GM19395 (cell line): ENCODE data around the gene NCR2.

Experiments used
- ATAC-seq: cut with Tn5 transposase; IDR thresholded peaks from one replicate; pipeline ENCODE4 v1.9.1; 2021; ENCODE audit warnings: mild to moderate bottlenecking, moderate library complexity; ENCODE audit not compliant: unreplicated experiment

Gene NCR2

GRCh38 chr6:41327177-41327576 is 8.2 kb upstream of the NCR2 start:
- no peak for ATAC-seq

GRCh38 chr6:41331401-41332150 is 3.8 kb upstream of the NCR2 start:
- ATAC-seq = no peak

- ATAC-seq = no peak
These were observed 3.2 kb upstream of the NCR2 start for GRCh38 chr6:41332241-41332640.

- no peak for ATAC-seq
These were observed 2.3 kb upstream of the NCR2 start for GRCh38 chr6:41332842-41333736.

GRCh38 chr6:41334482-41335040 is 847 bp upstream of the NCR2 start:
- ATAC-seq = no peak

- no peak for ATAC-seq
These were observed 535 bp downstream of the NCR2 start for GRCh38 chr6:41335943-41336342.

- ATAC-seq = no peak
These were observed 1.4 kb downstream of the NCR2 start for GRCh38 chr6:41336824-41337223.

GRCh38 chr6:41337709-41338108 is 2.3 kb downstream of the NCR2 start:
- ATAC-seq = no peak

- no peak for ATAC-seq
These were observed 3.3 kb downstream of the NCR2 start for GRCh38 chr6:41338659-41339058.

- no peak for ATAC-seq
These were observed 6.2 kb downstream of the NCR2 start for GRCh38 chr6:41341580-41341979.

- no peak for ATAC-seq
These were observed 6.8 kb downstream of the NCR2 start for GRCh38 chr6:41342241-41342640.

GRCh38 chr6:41343641-41344187 is 8.3 kb downstream of the NCR2 start:
- ATAC-seq = no peak

- ATAC-seq = no peak
These were observed 9.5 kb downstream of the NCR2 start for GRCh38 chr6:41344876-41345275.

GRCh38 chr6:41345901-41346300 is 10.5 kb downstream of the NCR2 start:
- no peak for ATAC-seq

- ATAC-seq = no peak
These were observed 11.0 kb downstream of the NCR2 start for GRCh38 chr6:41346441-41346840.

- ATAC-seq = no peak
These were observed 12.1 kb downstream of the NCR2 start for GRCh38 chr6:41347378-41348050.

- no peak for ATAC-seq
These were observed 13.5 kb downstream of the NCR2 start for GRCh38 chr6:41348934-41349333.

- ATAC-seq = no peak
These were observed 17.0 kb downstream of the NCR2 start for GRCh38 chr6:41352396-41352795.

- ATAC-seq = no peak
These were observed 17.5 kb downstream of the NCR2 start for GRCh38 chr6:41352907-41353306.

- ATAC-seq = no peak
These were observed 17.9 kb downstream of the NCR2 start for GRCh38 chr6:41353333-41353732.

- no peak for ATAC-seq
These were observed 20.5 kb downstream of the NCR2 start for GRCh38 chr6:41355952-41356351.
